DMS114 treated with DMSO at 0.1 percent for 48 hours (cell line): ENCODE data around the gene PCP4L1.
"Not testable (repeated sequence)": the region's sequence is repeated elsewhere in the genome, so short reads cannot be mapped to it uniquely, and the experiment has no call there.

Experiments
- DNase-seq: peaks from one replicate; lab custom pipeline; 2025; ENCODE audit not compliant: unreplicated experiment; lab: John Stamatoyannopoulos, UW

Gene PCP4L1

DNA sequence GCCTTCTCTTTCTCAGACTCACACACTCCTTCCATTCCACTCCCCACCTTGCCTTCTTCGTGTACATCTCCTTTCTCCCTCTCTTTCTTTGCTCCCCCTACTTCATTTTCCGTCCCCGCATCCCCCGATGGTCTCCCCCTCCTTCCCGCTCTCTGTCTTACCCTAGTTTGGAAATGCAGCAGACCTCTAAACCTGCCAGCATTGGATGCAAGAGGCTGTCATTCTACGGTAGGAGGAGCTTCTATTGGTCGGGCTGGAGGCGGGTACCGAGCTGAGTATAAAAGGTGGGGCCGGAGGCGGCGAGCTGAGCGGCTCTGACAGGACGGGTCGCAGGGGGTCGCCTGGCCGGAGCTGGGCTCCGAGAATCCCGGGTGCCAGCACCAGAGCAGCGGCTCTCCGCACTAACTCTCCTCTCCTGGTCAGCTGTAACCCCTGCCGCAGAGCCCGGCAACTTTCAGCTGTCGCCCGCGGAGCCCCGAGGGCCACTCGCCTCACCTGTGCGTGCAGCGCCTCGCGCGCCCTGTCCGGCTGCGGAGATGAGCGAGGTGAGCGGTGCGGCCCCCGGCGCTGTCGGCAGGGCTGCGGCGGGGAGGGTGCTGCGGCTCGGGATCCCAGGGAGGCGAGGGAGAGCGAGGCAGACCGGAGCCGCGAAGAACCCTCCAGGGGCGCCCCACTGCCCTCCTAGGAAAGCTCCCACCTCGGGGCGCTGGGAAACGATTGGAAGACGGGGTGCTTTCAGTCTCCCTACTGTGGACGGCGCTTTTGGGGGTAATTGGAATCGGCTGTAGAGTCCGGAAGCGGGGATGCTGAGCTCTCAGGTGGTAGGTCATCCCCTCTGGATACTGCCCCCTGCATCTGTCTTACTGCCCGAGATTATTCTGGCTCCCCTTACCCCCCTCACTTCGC is at the start of gene PCP4L1:
Gene PCP4L1, plus strand, starts transcription at position 307 of the 906 bp plus-strand sequence. Its CDS starts 230 bp downstream, at position 537.
- peak; percentile 94 for DNase-seq

DNA sequence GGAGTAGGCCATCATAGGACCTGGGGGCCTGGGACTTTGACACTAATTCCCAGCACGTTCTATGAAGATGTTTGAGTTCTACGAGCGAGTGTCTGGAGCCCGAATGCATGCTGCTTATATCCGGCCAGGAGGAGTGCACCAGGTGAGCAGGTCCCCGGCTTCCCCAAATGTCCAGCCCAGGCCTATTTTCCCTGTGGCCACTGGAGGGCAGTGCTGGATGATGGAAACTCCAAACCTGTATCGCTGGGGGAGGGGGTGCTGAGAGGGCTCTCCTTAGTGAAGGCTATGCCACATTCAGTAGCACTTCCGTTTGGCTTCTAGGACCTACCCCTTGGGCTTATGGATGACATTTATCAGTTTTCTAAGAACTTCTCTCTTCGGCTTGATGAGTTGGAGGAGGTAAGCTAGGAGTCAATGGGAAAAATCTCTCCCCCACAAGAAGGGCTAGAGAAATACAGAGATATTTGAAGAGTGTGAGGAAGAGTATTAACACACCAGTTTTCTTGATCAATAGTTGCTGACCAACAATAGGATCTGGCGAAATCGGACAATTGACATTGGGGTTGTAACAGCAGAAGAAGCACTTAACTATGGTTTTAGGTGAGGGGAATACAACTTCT is 48.6 kb upstream of the PCP4L1 start:
- peak; percentile 72 for DNase-seq

DNA sequence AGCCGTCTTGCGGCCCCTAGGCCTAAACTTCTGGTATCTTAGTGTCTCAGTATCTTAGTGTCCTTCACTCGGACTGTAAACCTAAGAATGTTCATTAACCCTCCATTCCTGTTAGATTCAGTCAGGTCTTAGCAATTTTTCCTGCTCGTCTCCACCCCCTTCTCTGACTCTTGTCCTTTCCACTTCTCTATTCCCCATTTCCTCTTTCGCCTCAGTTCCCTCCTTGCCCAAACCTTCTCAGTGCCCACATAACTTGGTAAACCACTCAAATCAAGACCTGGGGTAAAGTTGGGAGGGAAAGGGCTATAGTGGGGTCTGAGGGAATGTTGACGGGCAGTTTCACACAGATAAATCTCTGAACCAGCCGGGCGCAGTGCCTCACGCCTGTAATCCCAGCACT is 44.2 kb upstream of the PCP4L1 start:
- no peak for DNase-seq

GRCh38 chr1:161215076-161215475 is 43.5 kb upstream of the PCP4L1 start, which contains the start of gene FCER1G:
FCER1G (plus strand) TSS chr1:161215295; CDS start chr1:161215322, 27 bp downstream.
- no peak for DNase-seq

GRCh38 chr1:161216945-161217712 is 41.4 kb upstream of the PCP4L1 start:
- no peak for DNase-seq

- DNase-seq, result no peak
These were observed 40.7 kb upstream of the PCP4L1 start for GRCh38 chr1:161217831-161218230.

GRCh38 chr1:161218301-161219077 is 40.1 kb upstream of the PCP4L1 start:
- DNase-seq, result no peak

- DNase-seq, result no peak
These were observed 39.3 kb upstream of the PCP4L1 start for GRCh38 chr1:161219078-161219892.

DNA sequence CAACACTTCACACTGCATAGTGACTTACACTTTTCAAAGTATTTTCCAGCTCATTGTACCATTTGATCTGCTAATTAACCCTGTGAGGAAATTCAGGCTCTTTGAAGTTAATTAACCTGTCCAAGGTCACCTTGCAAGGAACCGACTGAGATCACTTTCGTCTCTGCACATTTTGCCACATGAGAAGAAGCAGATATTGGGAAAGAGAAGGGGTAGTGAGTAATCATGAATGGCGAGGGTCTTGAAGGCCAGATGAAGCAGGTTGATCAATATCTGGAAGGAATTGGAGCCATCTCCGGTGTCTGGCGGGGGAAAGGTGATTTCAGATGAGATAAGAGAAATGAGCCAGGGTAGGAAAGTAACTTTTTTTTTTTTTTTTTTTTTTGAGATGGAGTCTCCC is 38.5 kb upstream of the PCP4L1 start:
- no peak for DNase-seq

DNA sequence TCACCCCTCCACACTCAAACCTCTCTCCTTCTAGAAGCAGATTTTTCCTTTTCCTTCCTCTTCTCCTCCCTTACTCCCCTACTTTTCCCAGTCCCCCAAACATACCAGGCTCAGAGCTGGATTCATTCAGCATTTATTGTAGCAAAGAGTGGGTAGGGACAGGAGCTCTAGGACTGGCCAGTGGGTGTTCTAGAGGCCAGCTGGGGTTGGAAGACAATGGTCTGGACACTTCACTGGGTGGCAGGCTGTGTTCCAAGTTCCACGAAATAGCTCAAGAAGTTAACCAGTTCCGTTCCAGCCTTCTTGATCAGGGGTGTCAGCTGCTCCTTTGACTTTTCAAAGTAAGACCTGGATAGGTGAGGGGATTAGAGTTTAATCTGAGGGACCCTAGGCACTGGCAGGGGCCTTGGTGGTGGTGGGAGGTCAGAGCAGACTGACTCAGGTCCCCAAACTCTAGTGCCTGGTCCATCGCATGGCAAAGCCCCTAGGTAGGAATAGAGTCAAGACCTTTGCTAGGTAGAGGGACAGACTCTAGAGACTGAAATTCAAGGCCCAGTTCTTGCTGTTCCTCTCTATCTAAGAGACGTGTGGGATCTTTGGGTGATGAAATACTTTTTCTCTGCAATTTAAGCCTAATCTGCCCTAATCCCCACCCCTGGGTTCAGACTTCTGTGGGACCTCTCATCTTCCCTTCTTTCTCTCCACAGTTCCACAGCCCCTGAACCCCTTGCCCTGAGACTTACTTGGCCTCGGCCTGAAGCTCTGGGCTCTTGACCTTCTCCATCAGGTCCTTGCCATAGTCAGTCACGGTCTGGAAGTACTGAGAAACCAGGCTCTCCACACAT is 36.1 kb upstream of the PCP4L1 start:
- DNase-seq, result no peak

DNA sequence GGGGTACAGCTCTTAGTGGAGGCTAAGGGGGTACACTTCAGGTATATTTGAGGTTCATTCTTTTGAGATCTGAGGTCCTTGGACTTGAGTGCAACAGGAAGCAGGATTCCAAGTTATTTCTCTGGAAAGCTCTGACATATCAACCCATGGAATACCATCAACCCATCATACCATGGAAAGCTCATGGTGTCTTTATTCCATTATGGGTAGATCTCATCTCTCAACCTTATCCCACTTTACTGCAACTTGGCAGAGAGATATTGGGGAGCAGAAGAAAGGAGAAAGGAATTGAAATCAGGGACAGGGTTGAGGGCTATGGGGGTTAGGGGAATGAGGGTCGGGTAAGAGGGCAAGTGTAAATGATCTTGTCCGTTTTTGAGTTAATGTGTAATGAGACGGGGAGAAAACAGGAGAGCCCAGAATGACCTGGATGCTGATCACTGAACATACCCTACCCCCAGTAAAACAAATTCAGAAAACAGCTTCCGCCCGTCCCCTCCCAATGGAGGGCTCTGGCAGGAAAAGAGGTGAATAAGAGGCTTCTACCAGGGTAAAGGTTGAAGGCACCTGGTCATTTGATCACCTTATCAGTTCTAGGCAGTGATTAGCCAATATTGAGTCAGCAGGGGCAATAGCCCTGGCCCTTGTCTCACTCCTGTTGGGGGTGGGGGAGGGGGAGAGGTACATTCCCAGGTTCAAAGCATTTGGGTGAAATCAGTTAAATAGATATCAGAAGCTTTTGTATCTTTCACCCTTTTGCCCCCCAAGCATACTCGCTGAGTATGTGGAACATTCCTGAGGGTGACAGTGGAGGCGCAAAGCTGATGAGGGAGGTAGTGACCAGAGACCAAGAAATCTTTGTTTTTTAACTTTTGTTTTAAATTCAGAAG is 34.5 kb upstream of the PCP4L1 start:
- no peak for DNase-seq

DNA sequence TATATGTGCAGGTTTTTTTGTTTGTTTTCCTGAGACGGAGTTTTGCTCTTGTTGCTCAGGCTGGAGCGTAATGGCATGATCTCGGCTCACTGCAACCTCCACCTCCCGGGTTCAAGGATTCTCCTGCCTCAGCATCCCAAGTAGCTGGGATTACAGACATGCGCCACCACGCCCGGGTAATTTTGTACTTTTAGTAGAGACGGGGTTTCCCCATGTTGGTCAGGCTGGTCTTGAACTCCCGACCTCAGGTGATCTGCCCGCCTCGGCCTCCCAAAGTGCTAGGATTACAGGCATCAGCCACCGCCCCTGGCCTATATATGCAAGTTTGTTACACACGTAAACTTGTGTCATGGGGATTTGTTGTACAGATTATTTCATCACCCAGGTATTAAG is 33.9 kb upstream of the PCP4L1 start:
- not testable (repeated sequence) for DNase-seq

GRCh38 chr1:161225178-161225533 is 33.4 kb upstream of the PCP4L1 start:
- DNase-seq, result no peak

- peak; percentile 99 for DNase-seq
These were observed 32.8 kb upstream of the PCP4L1 start, which contains the start of gene TOMM40L for GRCh38 chr1:161225534-161226319. TOMM40L (plus strand) TSS chr1:161226060; CDS start chr1:161226490, 430 bp downstream.

DNA sequence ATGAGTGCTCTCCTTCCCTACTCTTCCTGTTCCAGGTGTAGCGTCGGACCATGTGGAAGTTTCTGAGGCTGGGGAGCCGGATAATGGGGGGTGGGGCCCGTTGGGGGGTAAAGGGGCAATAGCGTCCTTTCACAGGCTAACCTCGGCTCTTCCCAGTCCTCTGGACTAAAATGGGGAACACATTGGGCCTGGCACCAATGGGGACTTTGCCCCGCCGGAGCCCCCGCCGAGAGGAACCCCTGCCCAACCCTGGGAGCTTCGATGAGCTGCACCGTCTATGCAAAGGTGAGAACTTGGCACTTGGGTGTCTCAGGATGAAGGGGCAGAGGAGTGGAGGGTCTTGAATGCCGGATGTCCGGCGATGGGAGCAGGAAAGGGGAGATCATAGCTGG is 32.2 kb upstream of the PCP4L1 start:
- no peak for DNase-seq

DNA sequence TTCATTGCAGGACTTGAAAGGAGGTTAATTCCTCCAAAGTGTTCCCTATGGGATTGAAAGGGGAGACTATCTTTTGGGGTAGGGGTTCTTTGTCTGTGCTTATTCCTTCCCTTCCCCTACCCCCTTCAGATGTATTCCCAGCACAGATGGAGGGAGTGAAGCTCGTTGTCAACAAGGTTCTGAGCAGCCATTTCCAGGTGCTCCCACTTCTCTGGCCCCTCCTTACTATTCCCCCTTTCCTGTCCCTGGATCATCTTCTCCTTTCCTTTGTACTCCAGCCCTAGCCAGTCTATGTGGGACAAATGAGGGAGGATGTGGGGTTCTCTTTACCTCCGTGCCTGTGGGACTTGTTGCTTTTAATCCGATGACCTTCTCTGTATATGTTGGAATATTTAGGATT is 31.8 kb upstream of the PCP4L1 start:
- no peak for DNase-seq

GRCh38 chr1:161227196-161227871 is 31.2 kb upstream of the PCP4L1 start:
- peak; percentile 82 for DNase-seq
